ENCODE measurements around the gene PRSS35. TPM values are rescaled to one million over a fixed set of nuclear protein-coding genes. Genes with fewer than 3 reads are reported as not detected.
"Not testable (repeated sequence)": the region's sequence is repeated elsewhere in the genome, so short reads cannot be mapped to it uniquely, and the experiment has no call there.

The PRSS35 gene, protein sequence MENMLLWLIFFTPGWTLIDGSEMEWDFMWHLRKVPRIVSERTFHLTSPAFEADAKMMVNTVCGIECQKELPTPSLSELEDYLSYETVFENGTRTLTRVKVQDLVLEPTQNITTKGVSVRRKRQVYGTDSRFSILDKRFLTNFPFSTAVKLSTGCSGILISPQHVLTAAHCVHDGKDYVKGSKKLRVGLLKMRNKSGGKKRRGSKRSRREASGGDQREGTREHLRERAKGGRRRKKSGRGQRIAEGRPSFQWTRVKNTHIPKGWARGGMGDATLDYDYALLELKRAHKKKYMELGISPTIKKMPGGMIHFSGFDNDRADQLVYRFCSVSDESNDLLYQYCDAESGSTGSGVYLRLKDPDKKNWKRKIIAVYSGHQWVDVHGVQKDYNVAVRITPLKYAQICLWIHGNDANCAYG
- total RNA-seq = 12.4 TPM

GRCh38 chr6:83511901-83512681, at the start of gene PRSS35:
TSS of gene PRSS35 (plus strand) at chr6:83512534. CDS start at chr6:83523442, 10,908 bp downstream.
- peak; percentile 62 for DNase-seq

GRCh38 chr6:83463886-83464285, 48.4 kb upstream of the PRSS35 start:
- DNase-seq = peak; percentile 72

- DNase-seq = no peak
Measured at GRCh38 chr6:83464381-83465140, 47.8 kb upstream of the PRSS35 start.

DNA sequence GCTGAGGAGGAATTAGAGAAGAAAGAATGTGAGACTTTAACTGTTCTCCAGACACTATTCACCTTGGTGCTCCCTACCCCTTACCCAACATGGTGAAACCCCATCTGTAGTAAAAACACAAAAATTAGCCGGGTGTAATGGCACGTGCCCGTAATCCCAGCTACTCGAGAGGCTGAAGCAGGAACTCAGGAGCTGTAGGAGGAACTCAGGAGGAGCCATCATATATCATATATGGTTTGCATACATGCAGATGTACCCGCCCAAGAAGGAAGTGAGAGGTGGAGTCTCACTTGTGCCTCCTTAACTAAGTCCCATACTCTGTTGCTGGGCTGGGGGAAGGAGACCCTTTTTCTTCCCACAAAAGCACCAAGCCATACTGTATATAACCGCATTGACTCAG, 46.0 kb upstream of the PRSS35 start:
- no peak for DNase-seq

- no peak for DNase-seq
Measured at GRCh38 chr6:83467620-83468036, 44.7 kb upstream of the PRSS35 start.

DNA sequence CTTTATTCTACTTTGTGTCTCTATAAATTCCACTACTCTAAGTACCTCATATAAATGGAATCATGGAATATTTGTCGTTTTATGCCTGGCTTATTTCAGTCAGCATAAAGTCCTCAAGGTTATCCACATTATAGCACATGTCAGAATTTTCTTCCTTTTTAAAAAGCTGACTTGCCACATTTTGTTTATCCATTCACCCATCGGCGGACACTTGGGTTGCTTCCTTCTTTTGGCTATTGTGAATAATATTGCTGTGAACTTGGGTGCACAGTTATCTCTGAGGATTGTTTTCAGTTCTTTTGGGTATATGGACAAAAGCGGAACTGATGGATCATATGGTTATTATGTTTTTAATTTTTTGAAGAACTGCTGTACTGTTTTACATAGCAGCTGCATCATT, 42.3 kb upstream of the PRSS35 start:
- DNase-seq = no peak

GRCh38 chr6:83470587-83470986, 41.7 kb upstream of the PRSS35 start:
- DNase-seq = no peak

DNA sequence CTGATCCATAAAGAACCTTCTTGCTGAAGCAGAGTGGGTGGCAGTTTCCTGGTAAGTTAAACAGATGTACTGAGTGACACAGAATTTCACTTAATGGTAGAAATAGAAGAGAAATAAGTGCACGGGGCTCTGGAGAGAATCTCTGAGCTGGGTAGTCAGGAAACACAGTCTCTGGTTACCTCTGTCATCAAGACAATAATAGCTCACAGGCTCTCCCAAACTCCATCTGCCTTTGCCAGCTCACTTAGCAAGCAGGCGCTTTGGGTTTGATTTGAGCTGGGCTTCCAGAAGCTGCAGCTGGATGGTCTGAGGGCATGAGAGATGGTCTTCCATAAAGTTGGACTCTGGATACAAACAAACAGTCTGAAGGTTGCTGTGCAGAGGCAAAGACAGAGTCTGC, 39.6 kb upstream of the PRSS35 start:
- no peak for DNase-seq

DNA sequence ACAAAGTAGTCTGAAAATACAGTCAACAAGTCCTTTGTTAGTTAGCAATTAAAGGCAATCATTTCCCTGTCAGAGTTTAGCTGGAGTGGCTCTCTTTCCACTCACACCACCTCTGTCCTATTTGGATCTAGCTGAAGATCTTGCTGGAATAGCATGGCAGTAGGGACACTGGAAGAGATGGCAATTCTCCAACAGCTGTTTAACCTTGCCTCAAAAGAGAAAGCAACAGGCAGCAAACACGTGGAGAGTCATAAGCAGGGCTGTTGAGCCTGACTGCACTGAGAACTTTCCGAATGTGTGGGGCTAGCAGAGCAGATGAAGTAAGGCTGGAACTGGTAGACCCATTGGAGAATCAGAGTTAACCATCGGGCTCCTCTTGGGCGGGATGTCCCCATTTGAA, 38.0 kb upstream of the PRSS35 start:
- DNase-seq = peak; percentile 65

GRCh38 chr6:83476971-83477370, 35.4 kb upstream of the PRSS35 start:
- DNase-seq = no peak

DNA sequence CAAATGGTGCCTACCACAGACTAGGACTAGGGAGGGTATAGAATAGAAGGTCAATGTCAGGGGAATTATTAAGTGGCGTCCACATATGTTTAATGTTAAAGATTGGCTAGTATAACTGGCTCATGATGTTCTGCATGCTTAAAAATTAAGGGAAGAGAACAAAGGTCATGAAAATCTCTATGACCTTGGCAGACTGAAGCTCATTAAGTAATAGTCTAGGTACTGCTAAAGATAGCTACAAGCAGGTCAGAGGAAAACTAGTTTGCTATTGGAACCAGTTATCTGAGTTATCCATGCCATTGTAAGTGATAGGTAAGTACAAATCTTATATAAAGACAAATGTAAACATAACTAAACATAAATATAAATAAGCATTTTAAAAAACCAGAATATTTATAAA, 32.9 kb upstream of the PRSS35 start:
- no peak for DNase-seq

DNA sequence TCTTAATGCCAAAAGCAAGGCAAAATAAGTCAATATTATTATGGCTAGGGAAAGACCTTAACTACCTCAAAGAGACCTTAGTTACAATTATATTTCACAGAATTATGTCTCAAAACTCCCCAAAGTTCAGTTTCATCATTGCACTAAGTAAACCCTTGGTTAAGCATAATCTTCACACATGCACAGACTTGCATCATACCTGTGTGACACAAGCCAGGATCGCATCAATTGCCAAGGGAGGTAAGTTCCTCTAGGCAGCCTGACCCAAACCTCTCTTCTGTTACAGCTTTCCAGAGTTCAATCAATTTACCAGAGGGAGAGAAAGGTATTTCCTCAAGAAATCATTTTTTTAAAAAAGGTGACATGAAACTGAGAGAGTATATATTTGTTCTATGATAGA, 31.9 kb upstream of the PRSS35 start:
- DNase-seq = no peak

DNA sequence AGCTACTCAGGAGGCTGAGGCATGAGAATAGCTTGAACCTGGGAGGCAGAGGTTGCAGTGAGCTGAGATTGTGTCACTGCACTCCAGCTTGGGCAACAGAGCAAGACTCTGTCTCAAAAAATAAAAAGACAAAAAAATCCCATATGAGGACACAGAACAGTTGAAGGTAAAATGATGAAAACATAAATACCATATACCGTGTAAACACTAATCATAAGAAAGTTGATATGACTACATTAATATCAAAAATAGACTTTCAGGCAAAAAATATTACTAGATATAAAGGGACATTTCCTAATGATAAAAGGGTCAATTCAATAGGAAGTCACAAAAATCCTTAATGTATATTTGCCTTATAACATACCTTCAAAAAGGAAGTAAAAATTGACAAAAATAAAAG, 30.4 kb upstream of the PRSS35 start:
- not testable (repeated sequence) for DNase-seq

DNA sequence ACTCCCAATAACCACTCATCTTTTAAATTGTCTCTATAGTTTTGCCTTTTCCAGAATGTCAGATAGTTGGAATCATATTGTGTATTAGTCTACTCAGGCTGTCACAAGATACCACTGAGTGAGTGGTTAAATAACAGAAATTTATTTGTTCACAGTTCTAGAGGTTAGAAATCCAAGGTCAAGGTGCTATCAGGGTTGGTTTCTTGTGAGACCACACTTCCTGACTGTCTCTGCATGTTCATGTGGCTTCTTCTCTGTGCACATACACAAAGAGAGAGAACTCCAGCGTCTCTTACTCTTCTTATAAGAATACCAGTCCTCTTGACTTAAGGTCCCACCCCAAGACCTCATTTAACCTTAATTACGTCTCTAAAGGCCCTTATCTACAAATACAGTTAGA, 23.9 kb upstream of the PRSS35 start:
- no peak for DNase-seq

GRCh38 chr6:83488861-83489260, 23.5 kb upstream of the PRSS35 start:
- DNase-seq = no peak

GRCh38 chr6:83490217-83490807, 22.0 kb upstream of the PRSS35 start:
- DNase-seq = no peak

DNA sequence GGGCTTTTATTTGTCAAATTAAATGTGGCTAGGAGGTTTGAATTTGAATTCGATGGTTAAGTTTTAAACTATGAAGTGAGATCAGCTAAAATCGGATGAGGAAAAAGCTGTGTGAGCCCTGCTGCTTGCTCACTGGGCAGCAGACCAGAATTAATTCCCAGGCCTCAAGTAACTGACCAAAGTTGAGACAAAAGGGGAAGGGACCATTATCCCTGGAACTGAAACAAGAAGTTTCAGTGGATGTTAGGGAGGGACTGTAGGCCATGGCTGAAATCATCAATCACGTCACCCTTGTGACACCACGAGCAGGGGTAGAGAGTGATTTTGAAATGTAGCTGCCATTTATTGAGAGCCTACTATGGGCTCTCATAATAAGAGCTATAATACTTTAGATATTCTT, 7.0 kb upstream of the PRSS35 start:
- no peak for DNase-seq

DNA sequence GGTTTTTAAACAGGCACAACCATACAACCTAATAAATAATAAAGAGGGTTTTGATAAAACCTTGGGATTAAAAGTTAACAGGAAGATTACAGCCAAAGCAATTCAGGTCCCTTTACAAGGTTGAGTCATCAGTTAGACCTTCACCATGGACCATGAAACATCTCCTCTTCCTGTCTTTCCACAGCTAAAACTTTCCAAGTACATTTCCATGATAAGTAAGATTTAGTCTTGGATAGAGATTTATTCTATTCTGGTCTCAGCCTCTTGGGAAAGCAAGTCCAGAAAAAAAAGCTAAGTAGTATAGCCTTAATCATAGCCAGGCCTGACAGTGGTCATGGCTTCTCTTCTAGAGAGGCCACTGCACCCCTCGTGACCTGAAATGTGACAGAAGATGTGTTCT, 2.9 kb upstream of the PRSS35 start:
- DNase-seq = no peak

- peak; percentile 24 for DNase-seq
Measured at GRCh38 chr6:83510791-83511190, 1.5 kb upstream of the PRSS35 start.

- DNase-seq = peak; percentile 18
Measured at GRCh38 chr6:83511266-83511665, 1.1 kb upstream of the PRSS35 start.

- peak; percentile 13 for DNase-seq
Measured at GRCh38 chr6:83514466-83514865, 2.1 kb downstream of the PRSS35 start.

GRCh38 chr6:83514866-83515466, 2.6 kb downstream of the PRSS35 start:
- DNase-seq = peak; percentile 80
